H1 (cell line): ENCODE data around the gene TP63. TPM values are rescaled to one million over a fixed set of nuclear protein-coding genes. Genes with fewer than 3 reads are reported as not detected.

Source experiments
- CTCF ChIA-PET: fragments of 300-600 bp; sonication (Branson Sonifier 250); formaldehyde crosslinking; loops from one replicate; lab custom pipeline; 2021; ENCODE audit not compliant: partially characterized antibody; lab: Charles Lee
- POLR2A ChIA-PET: fragments of 300-600 bp; sonication (Branson Sonifier 250); formaldehyde crosslinking; loops from one replicate; lab custom pipeline; 2021; ENCODE audit warnings: inconsistent platforms; ENCODE audit not compliant: partially characterized antibody; lab: Charles Lee
- DNase-seq, 2 experiments: peaks; one replicate each; pipeline versions ENCODE4 v3.0.0 to v3.0.0-alpha.2; 2010 to 2022; ENCODE audit warnings: low spot score in 2 of 2, low read depth in 1 of 2, mixed read lengths in 1 of 2
- FAIRE-seq: peaks from 2 replicates; lab custom pipeline; 2011; peaks lifted over from hg19 to GRCh38; lab: Jason Lieb, UNC
- H2AFZ ChIP-seq: 2 replicates; pipeline ENCODE4 v1.8.1; 2012; ENCODE audit warnings: low read length, inconsistent platforms
- H2AK5ac ChIP-seq: 2 replicates; pipeline ENCODE4 v1.6.1; 2013; ENCODE audit warnings: low read depth, low read length
- H2BK120ac ChIP-seq: replicated peaks from 2 replicates; pipeline ENCODE3; 2013; ENCODE audit warnings: low read depth, low read length, inconsistent platforms
- H2BK12ac ChIP-seq: 2 replicates; pipeline ENCODE4 v1.6.1; 2013; ENCODE audit warnings: low read depth, low read length
- H2BK15ac ChIP-seq: 2 replicates; pipeline ENCODE4 v1.6.1; 2013; ENCODE audit warnings: low read length
- H2BK20ac ChIP-seq: 2 replicates; pipeline ENCODE4 v1.6.1; 2013; ENCODE audit warnings: low read length
- H2BK5ac ChIP-seq: 2 replicates; pipeline ENCODE4 v1.6.1; 2013; ENCODE audit warnings: low read depth, low read length
- H3K14ac ChIP-seq: 2 replicates; pipeline ENCODE4 v1.6.1; 2013; ENCODE audit warnings: inconsistent platforms; ENCODE audit not compliant: insufficient read length
- H3K18ac ChIP-seq: 2 replicates; pipeline ENCODE4 v1.6.1; 2013; ENCODE audit warnings: low read length; ENCODE audit errors: extremely low read depth
- H3K23ac ChIP-seq: 2 replicates; pipeline ENCODE4 v1.6.1; 2013; ENCODE audit warnings: inconsistent platforms; ENCODE audit not compliant: insufficient read length
- H3K23me2 ChIP-seq: 2 replicates; pipeline ENCODE4 v1.6.1; 2013; ENCODE audit warnings: low read depth, low read length
- H3K27ac ChIP-seq: 2 replicates; pipeline ENCODE4 v1.6.1; 2011; ENCODE audit warnings: low read depth, low read length, inconsistent platforms
- H3K27me3 ChIP-seq, 4 experiments: replicated peaks in 1 of 4; 1 replicate in 1 of 4; 2 replicates in 3 of 4; pipeline versions ENCODE4 v1.6.1 to v1.8.1; 2011 to 2013; ENCODE audit warnings: low read length in 3 of 4, mild to moderate bottlenecking in 3 of 4, inconsistent platforms in 2 of 4, mixed read lengths in 2 of 4, moderate library complexity in 1 of 4; ENCODE audit not compliant: control insufficient read depth in 3 of 4, insufficient read depth in 3 of 4; ENCODE audit errors: extremely low read depth in 1 of 4
- H3K36me3 ChIP-seq, 4 experiments: 2 replicates each; pipeline versions ENCODE4 v1.6.1 to v1.8.1; 2011 to 2013; ENCODE audit warnings: mild to moderate bottlenecking in 4 of 4, low read length in 3 of 4, moderate library complexity in 2 of 4, control low read depth in 1 of 4, inconsistent platforms in 1 of 4; ENCODE audit not compliant: insufficient read depth in 4 of 4, control insufficient read depth in 2 of 4
- H3K4ac ChIP-seq: replicated peaks from 2 replicates; pipeline ENCODE3; 2013; ENCODE audit warnings: low read length, low read depth, mixed read lengths, inconsistent platforms; ENCODE audit not compliant: insufficient read length
- H3K4me1 ChIP-seq, 4 experiments: replicated peaks in 1 of 4; 1 replicate in 1 of 4; 2 replicates in 3 of 4; pipeline versions ENCODE4 v1.6.1 to v1.8.1; 2011 to 2013; ENCODE audit warnings: low read length in 3 of 4, inconsistent platforms in 2 of 4, mixed read lengths in 1 of 4; ENCODE audit not compliant: insufficient read depth in 4 of 4, control insufficient read depth in 3 of 4
- H3K4me2 ChIP-seq, 2 experiments: 2 replicates each; pipeline versions ENCODE4 v1.6.1 to v1.8.1; 2011 to 2013; ENCODE audit warnings: low read depth in 2 of 2, low read length in 2 of 2, control low read depth in 1 of 2, inconsistent platforms in 1 of 2, mild to moderate bottlenecking in 1 of 2; ENCODE audit not compliant: insufficient read depth in 1 of 2
- H3K4me3 ChIP-seq, 4 experiments: fragments of 200-600, 300-600 bp in 1 of 4; sonication (generic), shearing (Covaris generic), sonication (Bioruptor Twin) in 1 of 4; 2 replicates each; pipeline versions ENCODE4 v1.5.1 to v1.8.1; 2011 to 2016; ENCODE audit warnings: low read length in 4 of 4, low read depth in 3 of 4, control low read depth in 2 of 4, inconsistent platforms in 2 of 4, mild to moderate bottlenecking in 2 of 4, mixed read lengths in 1 of 4, moderate library complexity in 1 of 4; ENCODE audit not compliant: insufficient read depth in 2 of 4; ENCODE audit errors: extremely low read depth in 1 of 4
- H3K56ac ChIP-seq: replicated peaks from 2 replicates; pipeline ENCODE3; 2013; ENCODE audit warnings: low read depth, mild to moderate bottlenecking, mixed read lengths, low read length, inconsistent platforms; ENCODE audit not compliant: insufficient read length
- H3K79me1 ChIP-seq: 2 replicates; pipeline ENCODE4 v1.6.1; 2013; ENCODE audit warnings: low read depth, low read length, control low read depth
- H3K79me2 ChIP-seq, 2 experiments: 2 replicates each; pipeline versions ENCODE4 v1.6.1 to v1.8.1; 2012 to 2013; ENCODE audit warnings: low read length in 2 of 2, mild to moderate bottlenecking in 2 of 2, inconsistent platforms in 1 of 2; ENCODE audit not compliant: insufficient read depth in 2 of 2, control insufficient read depth in 1 of 2
- H3K9ac ChIP-seq, 4 experiments: replicated peaks in 1 of 4; 1 replicate in 1 of 4; 2 replicates in 3 of 4; pipeline versions ENCODE4 v1.6.1 to v1.8.1; 2011 to 2013; ENCODE audit warnings: low read depth in 3 of 4, low read length in 3 of 4, control low read depth in 2 of 4, mild to moderate bottlenecking in 2 of 4, moderate library complexity in 2 of 4, inconsistent platforms in 1 of 4; ENCODE audit errors: extremely low read depth in 1 of 4
- H3K9me3 ChIP-seq, 2 experiments: 2 replicates each; pipeline versions ENCODE4 v1.6.1 to v1.8.1; 2012 to 2013; ENCODE audit warnings: mild to moderate bottlenecking in 2 of 2, moderate library complexity in 2 of 2, control low read depth in 1 of 2, inconsistent platforms in 1 of 2, low read depth in 1 of 2, low read length in 1 of 2, mixed read lengths in 1 of 2; ENCODE audit not compliant: insufficient read depth in 2 of 2
- H4K20me1 ChIP-seq, 2 experiments: replicated peaks in 1 of 2; 2 replicates each; pipeline versions ENCODE3 to v1.8.1; 2011 to 2013; ENCODE audit warnings: inconsistent platforms in 2 of 2, low read length in 2 of 2, mild to moderate bottlenecking in 1 of 2; ENCODE audit not compliant: insufficient read depth in 2 of 2, control insufficient read depth in 1 of 2
- H4K5ac ChIP-seq: 2 replicates; pipeline ENCODE4 v1.6.1; 2013; ENCODE audit warnings: low read length, low read depth, mixed read lengths, inconsistent platforms; ENCODE audit not compliant: insufficient read length
- H4K8ac ChIP-seq: 2 replicates; pipeline ENCODE4 v1.8.0; 2013; ENCODE audit warnings: mild to moderate bottlenecking, moderate library complexity, low read length, inconsistent platforms; ENCODE audit not compliant: insufficient read depth; ENCODE audit errors: extremely low read depth
- H4K91ac ChIP-seq: replicated peaks from 2 replicates; pipeline ENCODE3; 2013; ENCODE audit warnings: low read length, mixed read lengths, inconsistent platforms; ENCODE audit not compliant: insufficient read length
- BACH1 ChIP-seq: IDR thresholded peaks from 2 replicates; pipeline ENCODE4 v1.6.1; 2012; ENCODE audit warnings: low read length, improper control_type of control experiment
- BCL11A ChIP-seq, 2 experiments: IDR thresholded peaks; one replicate each; pipeline ENCODE4 v1.6.1; 2011; ENCODE audit warnings: low read depth in 2 of 2, low read length in 2 of 2, mild to moderate bottlenecking in 2 of 2
- BRCA1 ChIP-seq: IDR thresholded peaks from 2 replicates; pipeline ENCODE4 v1.6.1; 2012; ENCODE audit warnings: low read depth, low read length, improper control_type of control experiment
- CBX5 ChIP-seq: fragments of 300-800, 300-1000 bp; sonication (generic); IDR thresholded peaks from 2 replicates; pipeline ENCODE4 v1.7.1; 2016; ENCODE audit warnings: antibody characterized with exemption, low read length, low read depth
- CEBPB ChIP-seq: IDR thresholded peaks from 2 replicates; pipeline ENCODE4 v1.6.1; 2012; ENCODE audit warnings: low read depth, low read length
- CREB1 ChIP-seq: IDR thresholded peaks from 2 replicates; pipeline ENCODE4 v1.6.1; 2012; ENCODE audit warnings: inconsistent platforms
- EZH2 ChIP-seq: fragments of 200-600 bp; sonication (generic); IDR thresholded peaks from 2 replicates; pipeline ENCODE4 v1.7.1; 2012; ENCODE audit warnings: low read depth, mild to moderate bottlenecking, moderate library complexity, low read length, inconsistent platforms; ENCODE audit not compliant: severe bottlenecking
- FOSL1 ChIP-seq: IDR thresholded peaks from 2 replicates; pipeline ENCODE4 v1.6.1; 2011; ENCODE audit warnings: mild to moderate bottlenecking, low read depth, low read length, moderate library complexity; ENCODE audit not compliant: insufficient read depth
- GTF2F1 ChIP-seq: IDR thresholded peaks from 2 replicates; pipeline ENCODE4 v1.6.1; 2012; ENCODE audit warnings: low read depth, low read length, improper control_type of control experiment, borderline replicate concordance
- JUND ChIP-seq: IDR thresholded peaks from 2 replicates; pipeline ENCODE4 v1.6.1; 2011; ENCODE audit warnings: mild to moderate bottlenecking, improper control_type of control experiment, low read length
- KDM1A ChIP-seq: fragments of 200-600, 300-600 bp; sonication (generic); IDR thresholded peaks from 2 replicates; pipeline ENCODE4 v1.7.1; 2016; ENCODE audit warnings: mild to moderate bottlenecking, low read length, borderline replicate concordance
- KDM4A ChIP-seq: IDR thresholded peaks from one replicate; pipeline ENCODE4 v1.7.1; 2012; ENCODE audit warnings: low read depth, mild to moderate bottlenecking, moderate library complexity, low read length, inconsistent platforms; ENCODE audit not compliant: severe bottlenecking
- POLR2AphosphoS5 ChIP-seq: IDR thresholded peaks from 2 replicates; pipeline ENCODE4 v1.6.1; 2011; ENCODE audit warnings: low read depth, low read length
- SP4 ChIP-seq: IDR thresholded peaks from 2 replicates; pipeline ENCODE4 v1.6.1; 2012; ENCODE audit warnings: low read length, inconsistent platforms
- SRF ChIP-seq: IDR thresholded peaks from 2 replicates; pipeline ENCODE4 v1.6.1; 2011; ENCODE audit warnings: mild to moderate bottlenecking, low read depth, low read length, moderate library complexity
- SUZ12 ChIP-seq: fragments of 200-600 bp; sonication (generic); IDR thresholded peaks from 2 replicates; pipeline ENCODE4 v1.6.1; 2012; ENCODE audit warnings: mild to moderate bottlenecking, inconsistent platforms, low read length, moderate library complexity, mixed read lengths
- WGBS, 2 experiments: shearing (Covaris generic) in 1 of 2; methylation state at CpG; one replicate each; pipeline versions ENCODE4 v1.1.6 to v1.1.7; 2013 to 2015; ENCODE audit warnings: low lambda C conversion rate in 2 of 2, mixed read lengths in 2 of 2, inconsistent platforms in 1 of 2, low coverage in 1 of 2, missing lambda C conversion rate in 1 of 2; ENCODE audit not compliant: insufficient replicate concordance in 2 of 2, insufficient coverage in 1 of 2, insufficient read length in 1 of 2; ENCODE audit errors: extremely low coverage in 1 of 2, missing lambda C conversion rate in 1 of 2; 5-methylcytosine and 5-hydroxymethylcytosine counted together
- polyA plus RNA-seq, 7 experiments: library from polyadenylated mRNA; depleted of rRNA in 3 of 7; stranded (reverse) in 5 of 7; unstranded in 2 of 7; fragments of >200 nt in 5 of 7; fragments of 200-250 nt in 2 of 7; gene quantifications; 1 replicate in 5 of 7; 2 replicates in 1 of 7; 4 replicates in 1 of 7; pipeline versions ENCODE4 v1.2.1 to v1.2.3, GENCODE V29; 2011 to 2013; ENCODE audit warnings: missing spikeins in 2 of 7, mixed read lengths in 2 of 7
- total RNA-seq: library from RNA; stranded (reverse); fragmentation: NEBNext Ultra II Directional; extraction: Animal tissue kit (Norgen Biotek cat#: 25700); gene quantifications from 2 replicates; pipeline ENCODE4 v1.2.1, GENCODE V29; 2021

The TP63 gene
- total and polyA plus RNA-seq, 2 of the 8 experiments (the other 6 are each of a cell fraction or from before 2014, with no cell fraction given), result not detected

GRCh38 chr3:189590223-189590622 lies 41.0 kb upstream of the TP63 start:
- H4K8ac ChIP-seq, result no peak overlapping the region
- H3K23me2 ChIP-seq, result no peaks in the 10 kb centered on the region
- H3K56ac ChIP-seq, result no peak overlapping the region
- no peaks in the 10 kb centered on the region for H3K9me3 ChIP-seq
- H3K4ac ChIP-seq, result no peak overlapping the region
- no peak overlapping the region for H3K23ac ChIP-seq
- no peak overlapping the region for H2BK120ac ChIP-seq
- H2BK15ac ChIP-seq, result no peak overlapping the region
- no peak for TF ChIP-seq CEBPB
- TF ChIP-seq KDM1A, result no peak
- no peak for TF ChIP-seq JUND
- no peak for TF ChIP-seq KDM4A
- no peak for TF ChIP-seq EZH2
- no peak for TF ChIP-seq SP4
- TF ChIP-seq CBX5, result no peak
- no peak for TF ChIP-seq CREB1
- TF ChIP-seq FOSL1, result no peak
- TF ChIP-seq SUZ12, result no peak
- no peak for TF ChIP-seq SRF
- no peak for TF ChIP-seq BACH1
- TF ChIP-seq BCL11A (IDR thresholded peaks at IDR 0.05; ENCODE audit: low read depth in 2 of 2, low read length in 2 of 2), result no peak
- no peak for TF ChIP-seq GTF2F1
- TF ChIP-seq POLR2AphosphoS5, result no peak
- TF ChIP-seq BRCA1, result no peak
- TF ChIP-seq, all 59 proteins: peak for 0
- Histone ChIP-seq H3K9ac (no peak overlapping the region), H3K4me1 (no peaks in the 10 kb centered on the region), H2BK12ac (no peak overlapping the region), H2BK20ac (no peak overlapping the region), H3K36me3 (no peaks in the 10 kb centered on the region), H3K14ac (no peak overlapping the region), H2AK5ac (no peak overlapping the region), H2AFZ (no peak overlapping the region), H4K20me1 (no peaks in the 10 kb centered on the region), H4K5ac (no peak overlapping the region), H3K79me1 (no peaks in the 10 kb centered on the region), H3K4me3 (no peak overlapping the region), H3K27me3 (no peaks in the 10 kb centered on the region), H3K18ac (no peak overlapping the region), H3K27ac (no peak overlapping the region), H3K4me2 (no peak overlapping the region), H2BK5ac (no peak overlapping the region), H4K91ac (peak overlapping the region; percentile 19), H3K79me2 (no peaks in the 10 kb centered on the region)
- DNase-seq (no peak), FAIRE-seq (no peak)
- ChIA-PET CTCF (interaction anchor here (1.3 kb wide), 1 partner anchor 318 kb away, joined by 6 read pairs; no protein-coding TSS in a partner anchor), POLR2A (no interaction called here)
- WGBS, 2 experiments, result 84% methylated on average over 3 of the region's 3 CpGs; no CpG with 5 or more reads in 1 of the 2 experiments
